ENCODE measurements around the gene SLC35F4.

The SLC35F4 gene

GRCh38 chr14:57883061-57883460 is 17.2 kb upstream of the SLC35F4 start:
- TF ChIP-seq, protein P1, sequence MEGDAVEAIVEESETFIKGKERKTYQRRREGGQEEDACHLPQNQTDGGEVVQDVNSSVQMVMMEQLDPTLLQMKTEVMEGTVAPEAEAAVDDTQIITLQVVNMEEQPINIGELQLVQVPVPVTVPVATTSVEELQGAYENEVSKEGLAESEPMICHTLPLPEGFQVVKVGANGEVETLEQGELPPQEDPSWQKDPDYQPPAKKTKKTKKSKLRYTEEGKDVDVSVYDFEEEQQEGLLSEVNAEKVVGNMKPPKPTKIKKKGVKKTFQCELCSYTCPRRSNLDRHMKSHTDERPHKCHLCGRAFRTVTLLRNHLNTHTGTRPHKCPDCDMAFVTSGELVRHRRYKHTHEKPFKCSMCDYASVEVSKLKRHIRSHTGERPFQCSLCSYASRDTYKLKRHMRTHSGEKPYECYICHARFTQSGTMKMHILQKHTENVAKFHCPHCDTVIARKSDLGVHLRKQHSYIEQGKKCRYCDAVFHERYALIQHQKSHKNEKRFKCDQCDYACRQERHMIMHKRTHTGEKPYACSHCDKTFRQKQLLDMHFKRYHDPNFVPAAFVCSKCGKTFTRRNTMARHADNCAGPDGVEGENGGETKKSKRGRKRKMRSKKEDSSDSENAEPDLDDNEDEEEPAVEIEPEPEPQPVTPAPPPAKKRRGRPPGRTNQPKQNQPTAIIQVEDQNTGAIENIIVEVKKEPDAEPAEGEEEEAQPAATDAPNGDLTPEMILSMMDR (IDR thresholded peaks at IDR 0.05; ENCODE audit: low read depth, low read length) = no peak

DNA sequence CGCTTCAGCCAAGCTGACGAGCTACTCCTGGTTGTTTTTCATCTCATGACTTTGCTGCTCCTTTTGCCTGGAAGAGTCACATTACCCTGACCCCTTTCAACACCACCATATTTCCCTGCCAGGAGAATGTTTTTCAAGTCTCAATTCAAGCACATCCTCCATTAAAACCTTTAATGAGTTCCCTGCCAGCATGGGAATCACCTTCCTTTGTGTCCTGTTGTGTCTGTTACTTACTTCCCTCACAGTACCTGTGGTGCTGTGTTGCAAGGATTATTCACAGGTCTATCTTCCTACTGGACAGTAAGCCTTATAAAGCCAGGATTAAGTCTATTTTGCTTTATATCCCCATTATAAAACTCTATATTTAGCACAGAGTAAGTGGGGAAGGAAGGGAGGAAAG is 13.6 kb upstream of the SLC35F4 start:
- no peak overlapping the region for H3K4me3 ChIP-seq (ENCODE audit: low read depth, low read length)
- TF ChIP-seq, protein P1 (IDR thresholded peaks at IDR 0.05; ENCODE audit: low read depth, low read length) = no peak

More at GRCh38 chr14:57883061-57883460, 17.2 kb upstream of the SLC35F4 start:
- H3K4me3 ChIP-seq (ENCODE audit: low read depth, low read length) = no peak overlapping the region

DNA sequence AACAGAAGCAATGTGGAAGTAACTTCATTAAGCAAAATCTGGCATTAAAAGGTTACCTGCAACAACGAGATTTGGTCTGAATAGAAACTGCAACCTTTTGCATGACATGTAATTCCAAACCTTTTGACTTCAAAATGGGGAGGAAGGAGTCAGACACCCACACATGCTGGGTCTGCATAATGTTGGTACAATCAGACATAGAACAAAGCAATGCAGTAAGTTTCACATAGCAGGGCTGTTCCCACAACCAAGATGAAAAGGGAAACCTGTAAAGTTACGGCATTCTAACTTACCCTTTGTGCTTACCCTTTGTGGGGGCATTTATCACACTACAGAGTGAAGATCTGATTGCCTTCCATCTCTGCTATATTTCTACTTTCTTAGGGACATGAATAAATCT is 10.1 kb upstream of the SLC35F4 start:
- TF ChIP-seq, protein P1 (IDR thresholded peaks at IDR 0.05; ENCODE audit: low read depth, low read length) = no peak
- H3K4me3 ChIP-seq (ENCODE audit: low read depth, low read length) = no peak overlapping the region

DNA sequence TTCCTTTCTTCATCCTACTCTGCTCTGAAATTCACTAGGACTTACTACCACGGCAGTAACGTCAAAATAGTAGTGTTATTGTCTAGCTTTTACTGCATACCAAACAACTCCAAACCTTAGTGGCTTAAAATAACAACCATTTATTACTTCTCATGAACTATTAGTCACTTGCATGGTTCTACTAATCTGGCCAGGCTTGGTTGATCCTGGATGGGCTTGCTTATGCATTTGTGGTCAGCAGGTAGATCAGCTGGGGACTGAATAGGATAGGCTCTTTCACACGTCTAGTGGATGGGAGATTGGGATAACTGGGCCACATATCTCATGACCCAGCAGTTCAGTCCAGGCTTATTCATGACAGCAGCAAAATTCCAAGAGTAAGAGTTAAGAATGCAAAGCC is 9.4 kb upstream of the SLC35F4 start:
- H3K4me3 ChIP-seq (ENCODE audit: low read depth, low read length) = no peak overlapping the region
- TF ChIP-seq, protein P1 (IDR thresholded peaks at IDR 0.05; ENCODE audit: low read depth, low read length) = no peak

- TF ChIP-seq, protein P1 (IDR thresholded peaks at IDR 0.05; ENCODE audit: low read depth, low read length) = no peak
- no peak overlapping the region for H3K4me3 ChIP-seq (ENCODE audit: low read depth, low read length)
Measured at GRCh38 chr14:57871459-57872080, 5.7 kb upstream of the SLC35F4 start.

- TF ChIP-seq, protein P1 (IDR thresholded peaks at IDR 0.05; ENCODE audit: low read depth, low read length) = no peak
- H3K4me3 ChIP-seq (ENCODE audit: low read depth, low read length) = no peak overlapping the region
Measured at GRCh38 chr14:57870686-57871457, 5.0 kb upstream of the SLC35F4 start.

- no peak overlapping the region for H3K4me3 ChIP-seq (ENCODE audit: low read depth, low read length)
- TF ChIP-seq, protein P1 (IDR thresholded peaks at IDR 0.05; ENCODE audit: low read depth, low read length) = no peak
Measured at GRCh38 chr14:57869617-57870016, 3.7 kb upstream of the SLC35F4 start.

Data from WI38 (cell line).